ENCODE measurements around the gene ME3. TPM values are rescaled to one million over a fixed set of nuclear protein-coding genes. Genes with fewer than 3 reads are reported as not detected.

ME3 gene
- total and polyA plus RNA-seq, 2 donors, result 9.5 to 10.1 TPM

DNA sequence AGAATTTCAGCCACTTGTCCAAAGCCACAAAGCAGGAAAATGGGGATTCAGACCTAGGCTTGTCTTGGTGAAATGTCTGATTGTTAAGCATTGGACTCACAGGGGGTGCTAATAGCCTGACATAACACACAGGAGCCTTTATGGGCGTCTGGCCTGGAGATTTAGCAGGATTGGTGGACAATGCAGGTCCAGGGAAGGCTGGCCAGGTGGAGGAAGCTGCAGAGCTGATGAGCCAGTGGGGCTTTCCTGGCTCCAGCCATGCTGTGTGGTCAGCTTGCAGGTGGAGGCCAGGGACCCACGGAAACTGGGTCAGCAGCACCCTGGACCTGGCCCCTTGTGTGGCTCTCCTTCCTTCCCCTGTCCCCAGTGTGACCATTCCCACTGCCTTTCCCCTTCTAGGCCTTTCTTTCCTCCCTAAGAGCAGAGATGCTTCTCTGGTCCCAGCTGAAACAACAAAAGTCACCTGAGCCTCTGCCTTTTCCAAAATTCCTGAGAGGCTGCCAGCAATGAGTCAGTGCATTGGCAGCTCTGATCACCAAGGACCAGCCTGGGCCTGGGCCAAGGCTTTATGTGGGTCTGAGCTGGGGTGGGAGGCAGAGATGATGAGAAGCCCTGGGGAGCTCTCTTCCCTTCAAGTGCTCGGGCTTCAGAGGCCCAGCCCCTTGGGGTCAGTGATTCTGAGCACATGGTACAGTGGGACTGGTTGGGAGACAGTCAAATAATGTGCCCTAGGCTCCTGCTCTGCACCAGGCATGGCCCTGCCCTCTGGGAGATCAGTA is 212.5 kb downstream of the ME3 start:
- Histone ChIP-seq H3K9me3 (ENCODE audit: control insufficient read depth in 2 of 2, insufficient read depth in 1 of 2, low read length in 1 of 2) (no peaks in the 10 kb centered on the region), H3K36me3 (ENCODE audit: control insufficient read depth in 2 of 2, insufficient read depth in 2 of 2, low read length in 1 of 2) (no peaks in the 10 kb centered on the region), H3K27ac (ENCODE audit: low read depth in 1 of 2, low read length in 1 of 2) (no peak overlapping the region), H3K27me3 (ENCODE audit: control insufficient read depth in 2 of 2, insufficient read depth in 1 of 2, low read length in 1 of 2) (no peaks in the 10 kb centered on the region), H3K4me1 (ENCODE audit: control insufficient read depth in 2 of 2, insufficient read depth in 2 of 2, low read length in 2 of 2) (peaks cover 0 to 4% of the 10 kb centered on the region in 2 donors), H3K4me3 (ENCODE audit: low read length in 2 of 2) (no peak overlapping the region)
- no peak for DNase-seq (ENCODE audit: low read depth in 6 of 9, low spot score in 9 of 9)
- WGBS, result 86% methylated on average over 3 of the region's 3 CpGs

DNA sequence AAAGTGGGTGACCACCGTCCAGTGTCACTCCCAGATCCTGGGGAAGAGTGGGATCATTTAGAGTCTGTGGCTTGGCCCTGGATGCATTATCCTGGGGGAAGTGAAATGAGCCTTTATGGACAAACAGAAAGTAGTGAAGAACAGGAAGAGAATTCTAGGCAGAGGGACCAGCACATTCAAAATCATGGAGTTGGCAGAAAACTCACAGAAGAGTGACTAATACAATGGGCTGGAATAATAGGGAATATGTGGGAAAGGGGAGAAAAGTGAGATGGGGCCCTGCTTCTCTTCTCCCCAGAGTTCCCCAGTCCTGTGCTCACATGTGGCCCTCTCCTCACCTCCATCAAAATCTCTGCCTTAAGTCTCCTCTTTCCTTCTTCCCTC is 213.4 kb downstream of the ME3 start:
- Histone ChIP-seq H3K4me3 (ENCODE audit: low read length in 2 of 2) (no peak overlapping the region), H3K36me3 (ENCODE audit: control insufficient read depth in 2 of 2, insufficient read depth in 2 of 2, low read length in 1 of 2) (no peaks in the 10 kb centered on the region), H3K27me3 (ENCODE audit: control insufficient read depth in 2 of 2, insufficient read depth in 1 of 2, low read length in 1 of 2) (no peaks in the 10 kb centered on the region), H3K4me1 (ENCODE audit: control insufficient read depth in 2 of 2, insufficient read depth in 2 of 2, low read length in 2 of 2) (peaks cover 0 to 4% of the 10 kb centered on the region in 2 donors), H3K9me3 (ENCODE audit: control insufficient read depth in 2 of 2, insufficient read depth in 1 of 2, low read length in 1 of 2) (no peaks in the 10 kb centered on the region), H3K27ac (ENCODE audit: low read depth in 1 of 2, low read length in 1 of 2) (no peak overlapping the region)
- no peak for DNase-seq (ENCODE audit: low read depth in 6 of 9, low spot score in 9 of 9)
- WGBS, result 97% methylated on average over 1 of the region's 1 CpG

GRCh38 chr11:86458294-86459001 is 214.0 kb downstream of the ME3 start:
- H3K4me3 ChIP-seq (ENCODE audit: low read length in 2 of 2), result no peak overlapping the region
- H3K4me1 ChIP-seq (ENCODE audit: control insufficient read depth in 2 of 2, insufficient read depth in 2 of 2, low read length in 2 of 2), result peaks cover 0 to 4% of the 10 kb centered on the region in 2 donors
- H3K36me3 ChIP-seq (ENCODE audit: control insufficient read depth in 2 of 2, insufficient read depth in 2 of 2, low read length in 1 of 2), result no peaks in the 10 kb centered on the region
- H3K27ac ChIP-seq (ENCODE audit: low read depth in 1 of 2, low read length in 1 of 2), result no peak overlapping the region
- no peaks in the 10 kb centered on the region for H3K27me3 ChIP-seq (ENCODE audit: control insufficient read depth in 2 of 2, insufficient read depth in 1 of 2, low read length in 1 of 2)
- 94% methylated on average over 5 of the region's 5 CpGs for WGBS
- no peak for DNase-seq (ENCODE audit: low read depth in 6 of 9, low spot score in 9 of 9)
- no peaks in the 10 kb centered on the region for H3K9me3 ChIP-seq (ENCODE audit: control insufficient read depth in 2 of 2, insufficient read depth in 1 of 2, low read length in 1 of 2)

DNA sequence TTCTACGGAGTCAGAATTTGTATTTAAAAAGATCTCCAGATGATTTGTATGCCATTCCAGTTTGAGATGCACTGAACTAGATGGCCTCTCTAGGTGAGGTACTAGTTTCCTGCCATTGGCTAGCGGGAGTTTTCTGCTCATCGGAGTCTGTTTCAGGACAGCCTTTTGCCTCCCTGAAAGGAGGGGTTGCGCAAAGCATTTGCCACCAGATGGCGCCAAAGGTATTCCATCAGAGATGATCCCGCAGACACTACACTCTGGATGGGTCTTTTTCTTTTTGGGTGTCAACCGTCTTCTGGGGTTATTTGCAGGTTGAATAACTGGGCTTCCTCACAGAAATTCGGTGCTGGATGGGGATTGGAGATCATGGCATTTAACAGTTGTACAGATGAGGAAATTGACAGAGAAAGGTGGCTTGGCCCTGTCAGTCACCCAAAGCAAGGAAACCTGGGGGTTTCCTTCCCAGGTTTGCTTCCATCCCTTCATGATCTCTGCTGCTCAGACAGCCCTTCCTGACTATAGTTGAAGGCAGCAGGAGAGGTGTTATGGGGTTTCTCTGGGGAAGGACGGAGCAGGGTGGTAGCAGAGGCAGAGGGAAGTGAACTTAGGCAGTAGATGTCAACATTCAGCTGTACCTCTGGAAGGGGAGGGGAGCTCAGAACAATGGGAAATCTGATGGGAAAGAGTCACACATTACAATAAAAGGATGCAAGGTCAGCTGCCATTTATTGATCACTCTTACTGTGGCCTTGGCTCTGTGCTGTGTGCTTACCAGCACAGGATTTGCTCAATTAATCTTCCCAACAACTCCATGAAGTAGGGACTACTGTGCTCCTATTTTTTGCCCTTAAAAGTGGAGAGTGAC is 216.1 kb downstream of the ME3 start:
- no peaks in the 10 kb centered on the region for H3K9me3 ChIP-seq (ENCODE audit: control insufficient read depth in 2 of 2, insufficient read depth in 1 of 2, low read length in 1 of 2)
- H3K36me3 ChIP-seq (ENCODE audit: control insufficient read depth in 2 of 2, insufficient read depth in 2 of 2, low read length in 1 of 2), result no peaks in the 10 kb centered on the region
- peaks cover 0 to 4% of the 10 kb centered on the region in 2 donors for H3K4me1 ChIP-seq (ENCODE audit: control insufficient read depth in 2 of 2, insufficient read depth in 2 of 2, low read length in 2 of 2)
- H3K27me3 ChIP-seq (ENCODE audit: control insufficient read depth in 2 of 2, insufficient read depth in 1 of 2, low read length in 1 of 2), result no peaks in the 10 kb centered on the region
- WGBS, result 31% methylated on average over 9 of the region's 9 CpGs
- no peak overlapping the region for H3K4me3 ChIP-seq (ENCODE audit: low read length in 2 of 2)
- DNase-seq (ENCODE audit: low read depth in 6 of 9, low spot score in 9 of 9), result peak; percentile 53 to 88 (median 72)
- no peak overlapping the region for H3K27ac ChIP-seq (ENCODE audit: low read depth in 1 of 2, low read length in 1 of 2)

DNA sequence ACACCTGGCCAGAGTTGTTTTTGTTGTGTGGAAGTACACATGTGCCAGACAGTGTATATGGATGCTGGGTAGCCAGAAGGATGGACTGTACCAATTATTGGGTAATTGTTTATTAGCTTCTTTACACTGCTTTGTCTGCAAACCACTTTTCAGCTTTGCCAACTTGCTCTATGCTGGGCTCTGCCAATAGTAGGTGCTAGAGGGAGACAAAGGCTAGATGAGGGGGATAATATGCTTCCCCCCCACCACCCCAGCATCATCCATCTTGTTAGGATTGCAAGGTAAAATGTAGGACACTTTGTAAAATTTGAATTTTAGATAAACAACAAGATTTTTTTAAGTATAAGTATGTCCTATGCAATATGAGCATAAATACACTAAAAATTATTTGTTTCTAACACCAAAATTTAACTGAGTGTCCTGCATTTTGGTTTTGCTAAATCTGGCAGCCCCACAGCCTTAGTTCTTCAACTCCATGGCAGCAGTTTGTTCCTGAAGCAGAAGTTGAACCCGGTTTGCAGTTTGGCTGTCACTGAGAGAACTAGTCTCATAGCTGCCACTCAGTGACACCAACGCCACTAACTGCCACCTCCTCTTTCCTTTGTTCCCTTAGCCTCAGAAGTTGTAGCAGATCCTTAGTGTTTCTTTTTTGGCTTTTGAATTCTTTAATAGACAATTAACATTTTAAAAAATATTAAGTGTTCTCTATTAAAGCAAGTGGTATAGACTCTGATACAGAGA is 219.0 kb downstream of the ME3 start:
- H3K9me3 ChIP-seq (ENCODE audit: control insufficient read depth in 2 of 2, insufficient read depth in 1 of 2, low read length in 1 of 2), result no peaks in the 10 kb centered on the region
- H3K4me3 ChIP-seq (ENCODE audit: low read length in 2 of 2), result no peak overlapping the region
- DNase-seq (ENCODE audit: low read depth in 6 of 9, low spot score in 9 of 9), result peak in 1 of 9 donors; percentile 44
- no peaks in the 10 kb centered on the region for H3K27me3 ChIP-seq (ENCODE audit: control insufficient read depth in 2 of 2, insufficient read depth in 1 of 2, low read length in 1 of 2)
- H3K27ac ChIP-seq (ENCODE audit: low read depth in 1 of 2, low read length in 1 of 2), result no peak overlapping the region
- WGBS, result 88% methylated on average over 2 of the region's 2 CpGs
- no peaks in the 10 kb centered on the region for H3K36me3 ChIP-seq (ENCODE audit: control insufficient read depth in 2 of 2, insufficient read depth in 2 of 2, low read length in 1 of 2)
- peaks cover 0 to 6% of the 10 kb centered on the region in 2 donors for H3K4me1 ChIP-seq (ENCODE audit: control insufficient read depth in 2 of 2, insufficient read depth in 2 of 2, low read length in 2 of 2)

- Histone ChIP-seq H3K27me3 (ENCODE audit: control insufficient read depth in 2 of 2, insufficient read depth in 1 of 2, low read length in 1 of 2) (no peaks in the 10 kb centered on the region), H3K9me3 (ENCODE audit: control insufficient read depth in 2 of 2, insufficient read depth in 1 of 2, low read length in 1 of 2) (no peaks in the 10 kb centered on the region), H3K4me3 (ENCODE audit: low read length in 2 of 2) (no peak overlapping the region), H3K36me3 (ENCODE audit: control insufficient read depth in 2 of 2, insufficient read depth in 2 of 2, low read length in 1 of 2) (no peaks in the 10 kb centered on the region), H3K4me1 (ENCODE audit: control insufficient read depth in 2 of 2, insufficient read depth in 2 of 2, low read length in 2 of 2) (peaks cover 5 to 26% of the 10 kb centered on the region in 2 donors), H3K27ac (ENCODE audit: low read depth in 1 of 2, low read length in 1 of 2) (no peak overlapping the region)
- 95% methylated on average over 5 of the region's 5 CpGs for WGBS
- DNase-seq (ENCODE audit: low read depth in 6 of 9, low spot score in 9 of 9), result no peak
Measured at GRCh38 chr11:86449993-86450629, 222.3 kb downstream of the ME3 start.

DNA sequence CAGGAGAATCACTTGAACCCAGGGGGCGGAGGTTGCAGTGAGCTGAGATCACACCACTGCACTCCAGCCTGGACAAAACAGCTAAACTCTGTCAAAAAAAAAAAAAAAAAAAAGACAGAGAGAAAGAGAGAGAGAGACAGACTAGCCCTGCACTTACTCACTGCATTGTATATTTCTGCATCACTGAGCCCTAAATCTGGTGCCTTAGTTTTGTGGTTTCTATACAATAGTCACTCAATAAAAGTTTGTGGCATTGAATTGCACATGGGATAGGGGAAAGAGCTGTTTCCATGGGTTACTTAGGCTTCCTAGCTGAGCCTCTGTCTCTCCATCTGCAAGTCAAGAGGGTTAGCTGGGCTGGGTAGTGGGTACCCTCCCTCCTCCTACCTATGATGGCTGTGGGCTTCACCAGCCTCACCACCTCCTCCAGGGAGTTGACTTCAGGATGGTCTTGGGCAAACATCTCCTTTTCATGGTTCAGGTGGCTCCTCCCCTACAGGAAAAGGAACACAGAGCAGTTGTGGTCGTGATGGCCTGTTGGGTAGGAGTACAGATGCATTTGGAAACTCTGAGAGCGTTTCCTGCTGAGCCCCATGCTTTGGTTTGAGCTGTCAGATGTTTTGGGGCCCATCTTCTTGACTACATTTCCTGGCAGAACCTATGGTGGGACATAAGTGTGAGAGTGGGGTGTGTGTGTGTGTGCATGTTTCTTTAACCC is 224.5 kb downstream of the ME3 start:
- 35% methylated on average over 3 of the region's 3 CpGs for WGBS
- Histone ChIP-seq H3K9me3 (ENCODE audit: control insufficient read depth in 2 of 2, insufficient read depth in 1 of 2, low read length in 1 of 2) (no peaks in the 10 kb centered on the region), H3K4me1 (ENCODE audit: control insufficient read depth in 2 of 2, insufficient read depth in 2 of 2, low read length in 2 of 2) (peaks cover 5 to 26% of the 10 kb centered on the region in 2 donors), H3K27ac (ENCODE audit: low read depth in 1 of 2, low read length in 1 of 2) (no peak overlapping the region), H3K27me3 (ENCODE audit: control insufficient read depth in 2 of 2, insufficient read depth in 1 of 2, low read length in 1 of 2) (no peaks in the 10 kb centered on the region), H3K4me3 (ENCODE audit: low read length in 2 of 2) (no peak overlapping the region), H3K36me3 (ENCODE audit: control insufficient read depth in 2 of 2, insufficient read depth in 2 of 2, low read length in 1 of 2) (no peaks in the 10 kb centered on the region)
- DNase-seq (ENCODE audit: low read depth in 6 of 9, low spot score in 9 of 9), result peak in 5 of 9 donors; percentile 18 to 67 (median 33)

DNA sequence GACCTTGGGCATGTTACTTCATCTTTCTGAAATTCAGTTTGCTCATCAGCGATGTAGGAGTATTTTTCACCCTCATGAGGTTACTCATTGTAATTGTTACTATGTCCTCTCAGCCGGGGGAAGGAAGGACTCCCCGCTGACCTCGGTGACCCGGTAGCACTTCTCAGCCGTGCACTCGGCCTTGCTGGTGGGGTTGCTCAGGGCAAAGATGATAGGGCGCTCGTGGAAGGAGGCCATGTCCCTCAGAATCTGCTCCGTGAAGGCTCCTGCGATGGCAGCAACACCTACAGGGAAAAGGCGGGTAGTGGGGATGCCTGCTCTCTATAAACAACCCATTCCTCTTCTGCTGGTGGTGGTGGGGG is 225.5 kb downstream of the ME3 start:
- Histone ChIP-seq H3K36me3 (ENCODE audit: control insufficient read depth in 2 of 2, insufficient read depth in 2 of 2, low read length in 1 of 2) (no peaks in the 10 kb centered on the region), H3K27ac (ENCODE audit: low read depth in 1 of 2, low read length in 1 of 2) (no peak overlapping the region), H3K4me1 (ENCODE audit: control insufficient read depth in 2 of 2, insufficient read depth in 2 of 2, low read length in 2 of 2) (peaks cover 5 to 26% of the 10 kb centered on the region in 2 donors), H3K4me3 (ENCODE audit: low read length in 2 of 2) (no peak overlapping the region), H3K27me3 (ENCODE audit: control insufficient read depth in 2 of 2, insufficient read depth in 1 of 2, low read length in 1 of 2) (no peaks in the 10 kb centered on the region), H3K9me3 (ENCODE audit: control insufficient read depth in 2 of 2, insufficient read depth in 1 of 2, low read length in 1 of 2) (no peaks in the 10 kb centered on the region)
- DNase-seq (ENCODE audit: low read depth in 6 of 9, low spot score in 9 of 9), result no peak
- WGBS, result 97% methylated on average over 12 of the region's 12 CpGs

Measured in thymus (tissue), 11 donors.